OCI-LY7 (cell line): ENCODE results near the gene RAB7A. TPM values are rescaled to one million over a fixed set of nuclear protein-coding genes. Genes with fewer than 3 reads are reported as not detected.

Experiments
- BruUV-seq: library from RNA; stranded (reverse); fragments of 400-500 nt; replicated peaks from 2 replicates; lab custom pipeline; 2021; lab: Mats Ljungman, UMichigan
- CTCF ChIA-PET: fragments of 300-600 bp; sonication (Branson Sonifier 250); formaldehyde crosslinking; loops from one replicate; lab custom pipeline; 2022; ENCODE audit warnings: antibody characterized with exemption; ENCODE audit not compliant: unreplicated experiment; lab: Charles Lee
- POLR2A ChIA-PET: fragments of 300-600 bp; sonication (Branson Sonifier 250); formaldehyde crosslinking; loops from one replicate; lab custom pipeline; 2022; ENCODE audit warnings: antibody characterized with exemption; lab: Charles Lee
- DNase-seq: peaks from one replicate; pipeline ENCODE4 v3.0.0-alpha.2; 2015; ENCODE audit warnings: low spot score
- H2AFZ ChIP-seq: fragments of 200-600 bp; sonication (generic), shearing (Covaris generic); 2 replicates; pipeline ENCODE4 v1.6.1; 2014; ENCODE audit warnings: mild to moderate bottlenecking, antibody characterized with exemption, low read length, moderate library complexity
- H3K27ac ChIP-seq: fragments of 200-600 bp; sonication (generic); 2 replicates; pipeline ENCODE4 v1.5.1; 2014; ENCODE audit warnings: mixed run types, low read depth, mild to moderate bottlenecking, moderate library complexity, low read length, inconsistent platforms; ENCODE audit not compliant: poor library complexity, severe bottlenecking
- H3K36me3 ChIP-seq: fragments of 200-600 bp; sonication (generic); 2 replicates; pipeline ENCODE4 v1.6.1; 2014; ENCODE audit warnings: mild to moderate bottlenecking, antibody characterized with exemption, low read length, moderate library complexity, mixed read lengths; ENCODE audit not compliant: insufficient read depth
- H3K4me1 ChIP-seq: fragments of 200-600 bp; sonication (generic); 2 replicates; pipeline ENCODE4 v1.5.1; 2014; ENCODE audit warnings: mild to moderate bottlenecking, low read length; ENCODE audit not compliant: insufficient read depth, poor library complexity, severe bottlenecking
- H3K4me2 ChIP-seq: fragments of 200-600 bp; sonication (generic); 2 replicates; pipeline ENCODE4 v1.6.1; 2014; ENCODE audit warnings: mild to moderate bottlenecking, low read length
- H3K4me3 ChIP-seq: fragments of 200-600 bp; sonication (generic); 2 replicates; pipeline ENCODE4 v1.5.1; 2014; ENCODE audit warnings: mild to moderate bottlenecking, low read depth, low read length; ENCODE audit not compliant: poor library complexity, severe bottlenecking
- H3K79me2 ChIP-seq: fragments of 200-600 bp; sonication (generic); 2 replicates; pipeline ENCODE4 v1.6.1; 2016; ENCODE audit warnings: low read depth, mild to moderate bottlenecking, low read length, moderate library complexity, mixed read lengths; ENCODE audit not compliant: insufficient read depth
- H3K9me2 ChIP-seq: fragments of 200-600 bp; sonication (generic); 2 replicates; pipeline ENCODE4 v1.6.1; 2016; ENCODE audit warnings: mild to moderate bottlenecking, low read length, mixed read lengths; ENCODE audit not compliant: insufficient read depth
- H3K9me3 ChIP-seq: fragments of 200-600 bp; sonication (generic); 2 replicates; pipeline ENCODE4 v1.6.1; 2014; ENCODE audit warnings: mild to moderate bottlenecking, mixed run types, low read length, mixed read lengths
- H4K20me1 ChIP-seq: fragments of 200-600 bp; sonication (generic); 2 replicates; pipeline ENCODE4 v1.6.1; 2014; ENCODE audit warnings: mild to moderate bottlenecking, antibody characterized with exemption, low read length, moderate library complexity, mixed read lengths; ENCODE audit not compliant: insufficient read depth
- EZH2phosphoT487 ChIP-seq: fragments of 200-600 bp; sonication (generic); IDR thresholded peaks from 2 replicates; pipeline ENCODE4 v1.6.1; 2018; ENCODE audit warnings: low read depth, borderline replicate concordance, mild to moderate bottlenecking, mixed run types, antibody characterized with exemption, low read length, moderate library complexity, mixed read lengths
- intact Hi-C: fragments of 100-400 bp; cut with micrococcal nuclease; formaldehyde crosslinking; loops from one replicate; pipeline ENCODE4 v1.10.0; 2022; ENCODE audit not compliant: unreplicated experiment
- total RNA-seq, 2 experiments: library from RNA; depleted of rRNA in 1 of 2; stranded (reverse); fragments of >200 nt in 1 of 2; shearing (Covaris generic) in 1 of 2; gene quantifications; 2 replicates each; pipeline ENCODE4 v1.2.3, GENCODE V29; 2014 to 2022
- TF ChIP-seq, protein P1 (sequence below): fragments of 200-600 bp; sonication (generic); conservative IDR thresholded peaks from 2 replicates; pipeline ENCODE4 v1.5.1; 2014; ENCODE audit warnings: mild to moderate bottlenecking, antibody characterized with exemption, low read length, moderate library complexity, mixed read lengths

RAB7A gene
- total RNA-seq, 2 experiments from 2014 or later, result 24.5 to 143 TPM

DNA sequence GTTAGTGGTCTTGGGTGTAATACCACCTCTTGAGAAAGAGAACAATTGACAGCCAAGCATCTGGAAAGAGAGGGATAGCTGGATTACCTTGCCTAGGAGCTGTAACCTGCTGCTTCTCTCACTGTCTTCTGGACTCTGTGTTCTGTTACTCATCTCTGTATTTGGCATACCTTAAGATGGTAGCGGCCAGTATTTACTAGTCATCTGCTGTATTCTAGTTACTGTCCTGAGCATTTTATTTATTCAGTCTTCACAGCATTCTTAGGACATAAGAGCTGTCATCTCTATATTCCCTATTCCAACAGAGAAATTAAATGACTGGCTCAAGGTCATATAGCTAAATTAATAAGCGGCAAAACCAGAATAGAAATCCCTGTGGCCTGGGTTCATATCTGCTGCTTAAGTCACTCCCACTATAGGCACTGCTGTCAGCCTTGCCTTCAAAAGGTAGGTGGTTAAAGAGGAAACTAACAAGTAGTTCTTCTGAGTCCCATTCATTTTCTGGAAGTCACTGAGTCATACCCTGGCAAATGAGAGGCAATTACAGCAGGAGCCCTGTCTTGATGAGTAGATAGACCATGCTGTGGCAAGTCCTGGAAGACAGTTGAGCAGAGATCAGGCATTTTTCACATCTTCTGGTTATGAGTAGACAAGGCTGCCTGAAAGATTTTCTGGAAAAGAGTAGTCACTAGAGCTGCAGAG is 68.2 kb downstream of the RAB7A start:
- peaks cover 11% of the 10 kb centered on the region for H3K4me1 ChIP-seq
- no peak for DNase-seq
- intact Hi-C loops, result no loop called here

DNA sequence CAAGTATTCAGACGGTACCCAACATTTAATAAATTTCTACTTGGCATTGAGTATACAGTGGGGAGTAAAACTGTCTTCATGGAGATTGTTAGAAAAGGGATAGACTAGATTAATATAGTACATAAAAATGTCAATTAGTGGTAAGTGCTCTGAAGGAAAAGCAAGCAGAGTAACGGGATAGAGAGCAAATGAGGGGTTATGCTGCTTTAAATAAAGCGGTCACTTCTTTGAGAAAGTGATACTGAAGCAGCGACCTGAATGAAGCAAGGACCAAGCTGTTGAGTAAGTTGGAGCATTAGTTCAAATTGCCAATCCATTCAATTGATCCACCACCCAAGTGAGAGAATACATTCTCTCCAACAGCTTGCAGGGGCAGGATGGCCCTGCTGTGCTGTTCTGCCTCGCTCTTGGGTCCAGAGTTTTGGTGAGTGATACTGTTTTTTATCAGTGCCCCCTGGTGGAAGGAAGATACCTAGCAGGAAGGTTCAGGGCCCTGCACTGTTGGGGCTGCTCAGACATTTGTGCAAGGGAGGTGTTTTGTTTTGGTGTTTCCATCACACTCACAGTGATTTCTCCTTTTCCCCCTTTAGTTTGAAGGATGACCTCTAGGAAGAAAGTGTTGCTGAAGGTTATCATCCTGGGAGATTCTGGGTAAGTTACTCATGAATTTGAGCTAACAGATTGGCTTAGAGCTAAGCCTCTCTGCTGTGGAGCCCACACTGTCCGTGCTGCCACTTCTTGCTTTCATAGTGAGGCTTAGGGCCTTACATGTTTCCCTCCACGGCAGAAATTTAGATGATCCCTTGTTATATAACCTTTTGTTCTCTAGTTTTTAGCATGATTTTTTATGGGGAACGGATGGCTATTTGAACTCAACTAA is 69.0 kb downstream of the RAB7A start:
- peaks cover 42% of the 10 kb centered on the region for H3K36me3 ChIP-seq
- no peak overlapping the region for H3K27ac ChIP-seq
- no peaks in the 10 kb centered on the region for H3K9me3 ChIP-seq
- POLR2A ChIA-PET, result interaction anchor here (0.7 to 2.3 kb wide), 3 partner anchors 9 to 1175 kb away, joined by 3 to 11 read pairs (median 4); no protein-coding TSS in a partner anchor
- TF ChIP-seq EZH2phosphoT487, result no peak
- TF ChIP-seq, protein P1, sequence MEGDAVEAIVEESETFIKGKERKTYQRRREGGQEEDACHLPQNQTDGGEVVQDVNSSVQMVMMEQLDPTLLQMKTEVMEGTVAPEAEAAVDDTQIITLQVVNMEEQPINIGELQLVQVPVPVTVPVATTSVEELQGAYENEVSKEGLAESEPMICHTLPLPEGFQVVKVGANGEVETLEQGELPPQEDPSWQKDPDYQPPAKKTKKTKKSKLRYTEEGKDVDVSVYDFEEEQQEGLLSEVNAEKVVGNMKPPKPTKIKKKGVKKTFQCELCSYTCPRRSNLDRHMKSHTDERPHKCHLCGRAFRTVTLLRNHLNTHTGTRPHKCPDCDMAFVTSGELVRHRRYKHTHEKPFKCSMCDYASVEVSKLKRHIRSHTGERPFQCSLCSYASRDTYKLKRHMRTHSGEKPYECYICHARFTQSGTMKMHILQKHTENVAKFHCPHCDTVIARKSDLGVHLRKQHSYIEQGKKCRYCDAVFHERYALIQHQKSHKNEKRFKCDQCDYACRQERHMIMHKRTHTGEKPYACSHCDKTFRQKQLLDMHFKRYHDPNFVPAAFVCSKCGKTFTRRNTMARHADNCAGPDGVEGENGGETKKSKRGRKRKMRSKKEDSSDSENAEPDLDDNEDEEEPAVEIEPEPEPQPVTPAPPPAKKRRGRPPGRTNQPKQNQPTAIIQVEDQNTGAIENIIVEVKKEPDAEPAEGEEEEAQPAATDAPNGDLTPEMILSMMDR, result peak; percentile 88
- no peak overlapping the region for H2AFZ ChIP-seq
- H3K4me3 ChIP-seq, result no peak overlapping the region
- no peak overlapping the region for H3K4me2 ChIP-seq
- no TSS peak for BruUV-seq
- intact Hi-C loops, result loop anchor here (1.0 kb wide), 2 partner anchors 115 to 178 kb away; no protein-coding TSS in a partner anchor
- CTCF ChIA-PET, result interaction anchor here (0.6 to 1.0 kb wide), 2 partner anchors 115 to 211 kb away, joined by 4 to 5 read pairs; no protein-coding TSS in a partner anchor
- H3K9me2 ChIP-seq, result no peaks in the 10 kb centered on the region
- DNase-seq, result peak; percentile 77
- H3K79me2 ChIP-seq, result peaks cover 19% of the 10 kb centered on the region; the same call in 1 of the 2 replicates
- peaks cover 5% of the 10 kb centered on the region; the same call in 1 of the 2 replicates for H4K20me1 ChIP-seq
- H3K4me1 ChIP-seq, result peaks cover 10% of the 10 kb centered on the region

More for the DNA sequence above, 68.2 kb downstream of the RAB7A start:
- Histone ChIP-seq H3K9me3 (no peaks in the 10 kb centered on the region), H3K27ac (no peak overlapping the region), H3K4me3 (no peak overlapping the region), H3K36me3 (peaks cover 34% of the 10 kb centered on the region), H3K79me2 (peaks cover 24% of the 10 kb centered on the region; the same call in 1 of the 2 replicates), H3K9me2 (no peaks in the 10 kb centered on the region), H3K4me2 (no peak overlapping the region), H2AFZ (no peak overlapping the region), H4K20me1 (peaks cover 5% of the 10 kb centered on the region; the same call in 1 of the 2 replicates)
- CTCF ChIA-PET, result interaction anchor here (0.5 to 0.6 kb wide), 2 partner anchors 186 to 210 kb away, joined by 4 read pairs; no protein-coding TSS in a partner anchor
- BruUV-seq, result no TSS peak
- POLR2A ChIA-PET, result interaction anchor here (1.3 to 2.3 kb wide), 2 partner anchors 10 to 114 kb away, joined by 4 to 11 read pairs; no protein-coding TSS in a partner anchor
- no peak for TF ChIP-seq EZH2phosphoT487
- TF ChIP-seq, protein P1, result no peak
